ENCODE data around the gene SPATA13.

DNA sequence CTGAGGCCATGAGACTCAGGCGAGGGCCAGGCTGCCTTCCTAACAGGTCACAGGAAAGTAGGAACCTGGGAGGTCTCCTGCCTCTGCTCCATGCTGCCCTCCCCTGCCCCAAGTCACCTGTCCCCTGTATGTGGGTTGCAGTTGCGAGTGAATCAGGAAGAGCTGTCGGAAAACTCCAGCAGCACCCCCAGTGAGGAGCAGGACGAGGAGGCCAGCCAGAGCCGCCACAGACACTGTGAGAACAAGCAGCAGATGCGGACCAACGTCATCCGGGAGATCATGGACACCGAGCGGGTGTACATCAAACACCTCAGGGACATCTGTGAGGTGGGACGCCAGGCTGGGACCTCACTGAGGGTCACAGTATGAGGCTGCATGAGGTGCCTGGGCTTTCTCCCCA, 126.1 kb downstream of the SPATA13 start:
- TF ChIP-seq ZFP30 (CRISPR knock-in tag; IDR thresholded peaks at IDR 0.05) (no peak), RARB (CRISPR knock-in tag; IDR thresholded peaks at IDR 0.05) (no peak), BACH2 (CRISPR knock-in tag; IDR thresholded peaks at IDR 0.05; ENCODE audit: borderline replicate concordance) (no peak), ZFP3 (CRISPR knock-in tag; IDR thresholded peaks at IDR 0.05) (no peak), TOX (CRISPR knock-in tag; IDR thresholded peaks at IDR 0.05; ENCODE audit: borderline replicate concordance) (no peak), ZNF8 (CRISPR knock-in tag; IDR thresholded peaks at IDR 0.05) (no peak), GLIS3 (CRISPR knock-in tag; IDR thresholded peaks at IDR 0.05) (no peak), ZNF565 (CRISPR knock-in tag; conservative IDR thresholded peaks at IDR 0.05; ENCODE audit: low read depth) (no peak), PPARA (CRISPR knock-in tag; IDR thresholded peaks at IDR 0.05; ENCODE audit: borderline replicate concordance) (no peak), ISL1 (CRISPR knock-in tag; IDR thresholded peaks at IDR 0.05) (no peak), TCF4 (CRISPR knock-in tag; IDR thresholded peaks at IDR 0.05; ENCODE audit: borderline replicate concordance) (no peak)
- TF ChIP-seq, protein P1, sequence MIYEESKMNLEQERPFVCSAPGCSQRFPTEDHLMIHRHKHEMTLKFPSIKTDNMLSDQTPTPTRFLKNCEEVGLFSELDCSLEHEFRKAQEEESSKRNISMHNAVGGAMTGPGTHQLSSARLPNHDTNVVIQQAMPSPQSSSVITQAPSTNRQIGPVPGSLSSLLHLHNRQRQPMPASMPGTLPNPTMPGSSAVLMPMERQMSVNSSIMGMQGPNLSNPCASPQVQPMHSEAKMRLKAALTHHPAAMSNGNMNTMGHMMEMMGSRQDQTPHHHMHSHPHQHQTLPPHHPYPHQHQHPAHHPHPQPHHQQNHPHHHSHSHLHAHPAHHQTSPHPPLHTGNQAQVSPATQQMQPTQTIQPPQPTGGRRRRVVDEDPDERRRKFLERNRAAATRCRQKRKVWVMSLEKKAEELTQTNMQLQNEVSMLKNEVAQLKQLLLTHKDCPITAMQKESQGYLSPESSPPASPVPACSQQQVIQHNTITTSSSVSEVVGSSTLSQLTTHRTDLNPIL (CRISPR knock-in tag; IDR thresholded peaks at IDR 0.05; ENCODE audit: low read depth), result no peak
- TF ChIP-seq, protein P2, sequence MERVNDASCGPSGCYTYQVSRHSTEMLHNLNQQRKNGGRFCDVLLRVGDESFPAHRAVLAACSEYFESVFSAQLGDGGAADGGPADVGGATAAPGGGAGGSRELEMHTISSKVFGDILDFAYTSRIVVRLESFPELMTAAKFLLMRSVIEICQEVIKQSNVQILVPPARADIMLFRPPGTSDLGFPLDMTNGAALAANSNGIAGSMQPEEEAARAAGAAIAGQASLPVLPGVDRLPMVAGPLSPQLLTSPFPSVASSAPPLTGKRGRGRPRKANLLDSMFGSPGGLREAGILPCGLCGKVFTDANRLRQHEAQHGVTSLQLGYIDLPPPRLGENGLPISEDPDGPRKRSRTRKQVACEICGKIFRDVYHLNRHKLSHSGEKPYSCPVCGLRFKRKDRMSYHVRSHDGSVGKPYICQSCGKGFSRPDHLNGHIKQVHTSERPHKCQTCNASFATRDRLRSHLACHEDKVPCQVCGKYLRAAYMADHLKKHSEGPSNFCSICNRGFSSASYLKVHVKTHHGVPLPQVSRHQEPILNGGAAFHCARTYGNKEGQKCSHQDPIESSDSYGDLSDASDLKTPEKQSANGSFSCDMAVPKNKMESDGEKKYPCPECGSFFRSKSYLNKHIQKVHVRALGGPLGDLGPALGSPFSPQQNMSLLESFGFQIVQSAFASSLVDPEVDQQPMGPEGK (CRISPR knock-in tag; IDR thresholded peaks at IDR 0.05; ENCODE audit: borderline replicate concordance), result no peak
- TF ChIP-seq, protein P3, sequence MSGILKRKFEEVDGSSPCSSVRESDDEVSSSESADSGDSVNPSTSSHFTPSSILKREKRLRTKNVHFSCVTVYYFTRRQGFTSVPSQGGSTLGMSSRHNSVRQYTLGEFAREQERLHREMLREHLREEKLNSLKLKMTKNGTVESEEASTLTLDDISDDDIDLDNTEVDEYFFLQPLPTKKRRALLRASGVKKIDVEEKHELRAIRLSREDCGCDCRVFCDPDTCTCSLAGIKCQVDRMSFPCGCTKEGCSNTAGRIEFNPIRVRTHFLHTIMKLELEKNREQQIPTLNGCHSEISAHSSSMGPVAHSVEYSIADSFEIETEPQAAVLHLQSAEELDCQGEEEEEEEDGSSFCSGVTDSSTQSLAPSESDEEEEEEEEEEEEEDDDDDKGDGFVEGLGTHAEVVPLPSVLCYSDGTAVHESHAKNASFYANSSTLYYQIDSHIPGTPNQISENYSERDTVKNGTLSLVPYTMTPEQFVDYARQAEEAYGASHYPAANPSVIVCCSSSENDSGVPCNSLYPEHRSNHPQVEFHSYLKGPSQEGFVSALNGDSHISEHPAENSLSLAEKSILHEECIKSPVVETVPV (CRISPR knock-in tag; IDR thresholded peaks at IDR 0.05), result no peak

Measured in SK-N-SH treated with all-trans-retinoic acid at 6 μM for 48 hours (cell line).